Panc1 (cell line): ENCODE results near the gene DLG2. TPM values are rescaled to one million over a fixed set of nuclear protein-coding genes. Genes with fewer than 3 reads are reported as not detected.

ENCODE experiments used
- ATAC-seq: fragments of 200-7000 bp; cut with Tn5 transposase; 2 replicates; pipeline ENCODE4 v1.9.1; 2020; ENCODE audit warnings: mild to moderate bottlenecking, moderate library complexity
- BruUV-seq: library from RNA; stranded (reverse); fragments of 400-500 nt; replicated peaks from 2 replicates; lab custom pipeline; 2021; lab: Mats Ljungman, UMichigan
- CTCF ChIA-PET: fragments of 300-600 bp; sonication (Branson Sonifier 250); formaldehyde crosslinking; loops from one replicate; lab custom pipeline; 2022; ENCODE audit warnings: antibody characterized with exemption; lab: Charles Lee
- POLR2A ChIA-PET: fragments of 300-600 bp; sonication (Branson Sonifier 250); formaldehyde crosslinking; loops from one replicate; lab custom pipeline; 2022; ENCODE audit warnings: antibody characterized with exemption; lab: Charles Lee
- DNase-seq: peaks from one replicate; pipeline ENCODE4 v3.0.0-alpha.2; 2010; ENCODE audit warnings: low read depth, low spot score
- H3K27ac ChIP-seq: 2 replicates; pipeline ENCODE4 v1.5.1; 2011; ENCODE audit warnings: mild to moderate bottlenecking, low read length, inconsistent platforms
- H3K27me3 ChIP-seq: fragments of 200-500 bp; sonication (Bioruptor generic); 2 replicates; pipeline ENCODE4 v1.6.0; 2014; ENCODE audit warnings: low read length, inconsistent platforms; ENCODE audit not compliant: control insufficient read depth, insufficient read depth
- H3K36me3 ChIP-seq: fragments of 200-500 bp; sonication (Bioruptor generic); 2 replicates; pipeline ENCODE4 v1.5.1; 2014; ENCODE audit warnings: inconsistent platforms, mild to moderate bottlenecking, low read length, moderate library complexity; ENCODE audit not compliant: control insufficient read depth, insufficient read depth
- H3K4me1 ChIP-seq: 2 replicates; pipeline ENCODE4 v1.5.1; 2011; ENCODE audit warnings: inconsistent platforms, mild to moderate bottlenecking, low read length, moderate library complexity; ENCODE audit not compliant: control insufficient read depth, insufficient read depth
- H3K4me3 ChIP-seq, 2 experiments: 2 replicates each; pipeline ENCODE4 v1.5.1; 2011 to 2012; ENCODE audit warnings: low read depth in 2 of 2, low read length in 2 of 2, mild to moderate bottlenecking in 2 of 2, inconsistent platforms in 1 of 2, moderate library complexity in 1 of 2
- H3K9me3 ChIP-seq: fragments of 200-500 bp; sonication (Bioruptor generic); 2 replicates; pipeline ENCODE4 v1.5.1; 2014; ENCODE audit warnings: low read depth, mild to moderate bottlenecking, inconsistent platforms, low read length, moderate library complexity; ENCODE audit not compliant: control insufficient read depth, insufficient read depth
- POLR2AphosphoS5 ChIP-seq: IDR thresholded peaks from 2 replicates; pipeline ENCODE4 v1.6.1; 2012; ENCODE audit warnings: mild to moderate bottlenecking, low read depth, low read length, moderate library complexity
- SIN3A ChIP-seq: IDR thresholded peaks from 2 replicates; pipeline ENCODE4 v1.6.1; 2012; ENCODE audit warnings: low read depth, mild to moderate bottlenecking, low read length, moderate library complexity, borderline replicate concordance; ENCODE audit not compliant: insufficient read depth
- TCF7L2 ChIP-seq: IDR thresholded peaks from 2 replicates; pipeline ENCODE4 v1.6.1; 2011; ENCODE audit warnings: mild to moderate bottlenecking, low read depth, low read length, inconsistent platforms
- in situ Hi-C: cut with HindIII; loops from 2 replicates; pipeline ENCODE4 v1.10.0; 2016; ENCODE audit warnings: low sequenced_read_pairs, low pct_unique_long_range_greater_than_20kb
- intact Hi-C: fragments of 100-400 bp; cut with micrococcal nuclease; formaldehyde crosslinking; loops from one replicate; pipeline ENCODE4 v1.10.0; 2022; ENCODE audit not compliant: unreplicated experiment
- total RNA-seq: library from RNA; stranded (reverse); gene quantifications from one replicate; pipeline ENCODE4 v1.2.1, GENCODE V29; 2021; ENCODE audit not compliant: unreplicated experiment
- TF ChIP-seq, protein P1 (sequence below): fragments of 450-650 bp; IDR thresholded peaks from 2 replicates; pipeline ENCODE4 v1.5.1; 2017; ENCODE audit warnings: mild to moderate bottlenecking
- TF ChIP-seq, protein P2 (sequence below), 2 experiments: IDR thresholded peaks; 2 replicates each; pipeline ENCODE4 v1.6.1; 2011 to 2012; ENCODE audit warnings: low read depth in 2 of 2, control low read depth in 1 of 2, low read length in 1 of 2, mild to moderate bottlenecking in 1 of 2, moderate library complexity in 1 of 2; ENCODE audit not compliant: insufficient read depth in 1 of 2

The DLG2 gene
- total RNA-seq, 1 experiment from 2014 or later, result 4.2 TPM

DNA sequence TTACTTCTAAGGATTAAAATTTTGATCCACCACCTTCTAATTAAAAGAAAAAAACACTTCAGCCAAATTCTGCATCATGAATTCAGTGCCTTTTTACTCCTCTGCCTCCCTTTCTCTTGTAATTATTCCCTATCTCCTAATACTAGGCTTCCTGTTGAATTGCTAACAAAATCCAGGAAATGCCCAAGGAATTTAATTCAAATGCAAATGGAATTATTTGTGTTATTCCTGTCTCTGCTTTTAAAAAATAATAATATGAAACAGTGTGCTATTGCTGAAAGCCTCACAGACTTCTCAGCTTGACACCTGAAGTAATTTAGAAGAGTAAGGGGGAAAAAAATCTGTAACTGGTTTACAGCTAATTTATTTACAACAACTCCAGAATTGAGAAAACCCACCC lies 85.5 kb downstream of the DLG2 start:
- H3K9me3 ChIP-seq, result no peaks in the 10 kb centered on the region
- intact Hi-C loops, result no loop called here
- CTCF ChIA-PET, result no interaction called here
- no peaks in the 10 kb centered on the region for H3K27me3 ChIP-seq
- DNase-seq (no peak), ATAC-seq (no peak)
- no TSS peak for BruUV-seq
- POLR2A ChIA-PET, result no interaction called here
- no peaks in the 10 kb centered on the region for H3K36me3 ChIP-seq
- H3K4me1 ChIP-seq, result no peaks in the 10 kb centered on the region
- H3K4me3 ChIP-seq, result no peak overlapping the region
- in situ Hi-C loops, result no loop called here
- TF ChIP-seq, protein P1, sequence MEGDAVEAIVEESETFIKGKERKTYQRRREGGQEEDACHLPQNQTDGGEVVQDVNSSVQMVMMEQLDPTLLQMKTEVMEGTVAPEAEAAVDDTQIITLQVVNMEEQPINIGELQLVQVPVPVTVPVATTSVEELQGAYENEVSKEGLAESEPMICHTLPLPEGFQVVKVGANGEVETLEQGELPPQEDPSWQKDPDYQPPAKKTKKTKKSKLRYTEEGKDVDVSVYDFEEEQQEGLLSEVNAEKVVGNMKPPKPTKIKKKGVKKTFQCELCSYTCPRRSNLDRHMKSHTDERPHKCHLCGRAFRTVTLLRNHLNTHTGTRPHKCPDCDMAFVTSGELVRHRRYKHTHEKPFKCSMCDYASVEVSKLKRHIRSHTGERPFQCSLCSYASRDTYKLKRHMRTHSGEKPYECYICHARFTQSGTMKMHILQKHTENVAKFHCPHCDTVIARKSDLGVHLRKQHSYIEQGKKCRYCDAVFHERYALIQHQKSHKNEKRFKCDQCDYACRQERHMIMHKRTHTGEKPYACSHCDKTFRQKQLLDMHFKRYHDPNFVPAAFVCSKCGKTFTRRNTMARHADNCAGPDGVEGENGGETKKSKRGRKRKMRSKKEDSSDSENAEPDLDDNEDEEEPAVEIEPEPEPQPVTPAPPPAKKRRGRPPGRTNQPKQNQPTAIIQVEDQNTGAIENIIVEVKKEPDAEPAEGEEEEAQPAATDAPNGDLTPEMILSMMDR, result no peak
- TF ChIP-seq SIN3A (no peak), POLR2AphosphoS5 (no peak), TCF7L2 (no peak)
- TF ChIP-seq, protein P2, sequence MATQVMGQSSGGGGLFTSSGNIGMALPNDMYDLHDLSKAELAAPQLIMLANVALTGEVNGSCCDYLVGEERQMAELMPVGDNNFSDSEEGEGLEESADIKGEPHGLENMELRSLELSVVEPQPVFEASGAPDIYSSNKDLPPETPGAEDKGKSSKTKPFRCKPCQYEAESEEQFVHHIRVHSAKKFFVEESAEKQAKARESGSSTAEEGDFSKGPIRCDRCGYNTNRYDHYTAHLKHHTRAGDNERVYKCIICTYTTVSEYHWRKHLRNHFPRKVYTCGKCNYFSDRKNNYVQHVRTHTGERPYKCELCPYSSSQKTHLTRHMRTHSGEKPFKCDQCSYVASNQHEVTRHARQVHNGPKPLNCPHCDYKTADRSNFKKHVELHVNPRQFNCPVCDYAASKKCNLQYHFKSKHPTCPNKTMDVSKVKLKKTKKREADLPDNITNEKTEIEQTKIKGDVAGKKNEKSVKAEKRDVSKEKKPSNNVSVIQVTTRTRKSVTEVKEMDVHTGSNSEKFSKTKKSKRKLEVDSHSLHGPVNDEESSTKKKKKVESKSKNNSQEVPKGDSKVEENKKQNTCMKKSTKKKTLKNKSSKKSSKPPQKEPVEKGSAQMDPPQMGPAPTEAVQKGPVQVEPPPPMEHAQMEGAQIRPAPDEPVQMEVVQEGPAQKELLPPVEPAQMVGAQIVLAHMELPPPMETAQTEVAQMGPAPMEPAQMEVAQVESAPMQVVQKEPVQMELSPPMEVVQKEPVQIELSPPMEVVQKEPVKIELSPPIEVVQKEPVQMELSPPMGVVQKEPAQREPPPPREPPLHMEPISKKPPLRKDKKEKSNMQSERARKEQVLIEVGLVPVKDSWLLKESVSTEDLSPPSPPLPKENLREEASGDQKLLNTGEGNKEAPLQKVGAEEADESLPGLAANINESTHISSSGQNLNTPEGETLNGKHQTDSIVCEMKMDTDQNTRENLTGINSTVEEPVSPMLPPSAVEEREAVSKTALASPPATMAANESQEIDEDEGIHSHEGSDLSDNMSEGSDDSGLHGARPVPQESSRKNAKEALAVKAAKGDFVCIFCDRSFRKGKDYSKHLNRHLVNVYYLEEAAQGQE (IDR thresholded peaks at IDR 0.05; ENCODE audit: insufficient read depth in 1 of 2, low read depth in 2 of 2, low read length in 1 of 2), result no peak
- no peak overlapping the region for H3K27ac ChIP-seq

DNA sequence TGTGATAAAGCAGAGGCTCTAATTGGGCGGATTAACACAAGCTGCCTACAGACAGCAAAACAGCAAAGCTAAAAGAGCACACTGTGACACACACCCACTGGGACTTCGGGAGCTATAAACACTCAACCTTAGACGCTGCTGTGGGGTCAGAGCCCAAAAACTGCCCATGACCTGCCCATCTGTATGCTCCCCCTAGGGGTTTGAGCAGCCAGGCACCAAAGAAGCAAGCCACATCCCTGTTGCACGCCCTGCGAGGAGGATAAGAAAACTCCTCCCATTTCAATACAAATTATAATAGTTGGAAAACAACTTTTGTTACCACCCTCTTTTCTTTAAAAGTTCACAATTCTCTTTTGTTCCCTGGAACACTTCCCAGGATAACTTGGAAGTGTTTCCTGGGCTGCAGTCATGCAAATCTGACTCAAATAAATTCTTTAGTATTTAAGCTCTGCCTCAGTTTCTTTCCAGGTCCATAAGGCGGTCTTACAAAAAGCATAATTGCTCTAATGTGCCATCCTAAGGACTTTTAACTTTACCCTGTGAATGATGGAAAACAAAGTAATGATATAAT lies 86.4 kb downstream of the DLG2 start:
- ChIA-PET POLR2A (no interaction called here), CTCF (no interaction called here)
- H3K27ac ChIP-seq, result no peak overlapping the region
- H3K9me3 ChIP-seq, result no peaks in the 10 kb centered on the region
- DNase-seq, result no peak
- in situ Hi-C loops (no loop called here), intact Hi-C loops (no loop called here)
- H3K36me3 ChIP-seq, result no peaks in the 10 kb centered on the region
- ATAC-seq, result 0 out of 2 replicates have a peak, but pooled peaks have one; percentile 42
- H3K27me3 ChIP-seq, result no peaks in the 10 kb centered on the region
- no peak overlapping the region for H3K4me3 ChIP-seq
- no peak for TF ChIP-seq SIN3A
- TF ChIP-seq, protein P1, result peak; percentile 9; the same call in 1 of the 2 replicates
- no peaks in the 10 kb centered on the region for H3K4me1 ChIP-seq
- no TSS peak for BruUV-seq
